ENCODE measurements around the gene RAB31.

Gene RAB31

DNA sequence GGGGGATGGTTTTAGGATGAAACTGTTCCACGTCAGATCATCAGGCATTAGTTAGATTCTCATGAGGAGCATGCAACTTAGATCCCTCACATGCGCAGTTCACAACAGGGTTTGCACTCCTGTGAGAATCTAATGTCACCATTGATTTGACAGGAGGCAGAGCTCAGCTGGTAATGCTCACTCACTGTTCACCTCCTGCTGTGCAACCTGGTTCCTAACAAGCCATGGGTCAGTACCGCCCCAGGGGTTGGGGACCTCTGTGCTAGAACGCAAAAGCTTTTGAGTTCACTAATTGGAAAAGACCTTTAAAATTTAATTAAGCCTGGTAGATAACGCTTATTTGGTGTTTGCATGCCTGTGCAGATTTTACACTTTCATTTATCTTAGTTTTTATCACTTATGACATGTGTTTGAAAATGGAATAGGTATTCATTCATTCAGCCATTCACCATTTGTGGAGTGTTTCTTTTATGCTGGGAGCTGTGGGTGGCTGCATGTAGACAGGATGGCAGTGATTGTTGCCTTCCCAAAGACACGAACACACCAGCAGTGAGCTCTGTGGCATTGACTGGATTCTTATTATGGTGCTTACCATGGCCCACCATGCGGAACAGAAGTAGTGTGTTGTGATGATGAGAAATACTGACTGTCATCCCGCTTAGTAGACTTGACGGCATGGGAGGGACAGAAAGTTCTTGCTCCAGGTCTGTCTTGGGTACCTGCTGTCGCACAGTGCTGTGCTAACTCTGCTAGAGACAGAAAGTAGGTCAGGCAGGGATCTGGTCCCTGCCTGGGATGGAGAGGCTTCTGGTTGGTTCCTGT, 6.4 kb downstream of the RAB31 start:
- DNase-seq (ENCODE audit: low read depth in 3 of 3), result no peak

DNA sequence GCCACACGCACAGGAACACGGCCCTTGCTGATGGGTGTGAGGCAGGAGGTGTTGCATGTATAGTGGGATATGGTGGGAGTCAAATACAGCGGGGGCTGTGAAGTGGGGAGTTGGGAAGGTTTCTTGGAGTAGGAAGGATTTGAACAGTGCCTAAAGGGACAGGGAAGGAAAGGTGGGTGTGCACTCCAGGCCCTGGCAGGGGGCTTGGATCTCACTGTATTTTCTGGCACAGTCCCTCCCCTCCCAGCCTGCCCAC, 6.9 kb downstream of the RAB31 start:
- no peak for DNase-seq (ENCODE audit: low read depth in 3 of 3)

DNA sequence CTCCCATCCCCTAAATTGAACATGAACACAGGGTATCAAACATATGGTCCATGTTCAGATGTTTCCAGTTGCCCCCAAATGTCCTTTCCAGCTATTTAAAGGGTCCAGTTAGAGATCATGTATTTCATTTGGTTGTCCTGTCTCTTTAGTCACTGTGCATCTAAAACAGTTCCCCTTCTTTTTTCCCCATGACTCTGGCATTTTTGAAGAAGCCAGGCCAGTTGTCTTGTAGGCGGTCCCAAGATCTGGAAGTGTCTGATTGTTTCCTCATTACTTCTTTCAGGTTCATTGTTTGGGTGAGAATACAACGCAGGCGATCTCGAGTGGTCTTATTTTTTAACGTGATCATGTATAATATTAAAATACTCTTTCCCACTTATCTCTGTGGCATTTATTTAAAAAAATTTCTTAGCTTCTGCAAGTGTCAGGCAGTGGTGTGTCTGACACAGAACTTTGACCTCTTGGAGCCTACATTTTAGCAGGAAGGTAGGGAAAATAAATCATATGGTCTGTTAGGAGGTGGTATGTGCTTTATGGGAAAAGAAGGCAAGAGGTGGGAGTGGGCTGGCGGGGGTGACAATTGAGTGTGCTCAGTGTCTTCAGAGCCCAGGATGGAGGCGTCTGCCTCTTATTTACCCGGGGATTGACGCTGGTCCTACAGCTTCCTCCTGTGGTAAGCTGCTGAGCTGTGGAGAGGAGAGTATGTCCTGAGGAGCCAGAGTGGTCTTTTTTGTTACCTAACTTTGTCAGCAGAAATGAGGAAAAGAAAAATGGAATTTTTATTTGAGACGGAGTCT, 8.1 kb downstream of the RAB31 start:
- no peak for DNase-seq (ENCODE audit: low read depth in 3 of 3)

DNA sequence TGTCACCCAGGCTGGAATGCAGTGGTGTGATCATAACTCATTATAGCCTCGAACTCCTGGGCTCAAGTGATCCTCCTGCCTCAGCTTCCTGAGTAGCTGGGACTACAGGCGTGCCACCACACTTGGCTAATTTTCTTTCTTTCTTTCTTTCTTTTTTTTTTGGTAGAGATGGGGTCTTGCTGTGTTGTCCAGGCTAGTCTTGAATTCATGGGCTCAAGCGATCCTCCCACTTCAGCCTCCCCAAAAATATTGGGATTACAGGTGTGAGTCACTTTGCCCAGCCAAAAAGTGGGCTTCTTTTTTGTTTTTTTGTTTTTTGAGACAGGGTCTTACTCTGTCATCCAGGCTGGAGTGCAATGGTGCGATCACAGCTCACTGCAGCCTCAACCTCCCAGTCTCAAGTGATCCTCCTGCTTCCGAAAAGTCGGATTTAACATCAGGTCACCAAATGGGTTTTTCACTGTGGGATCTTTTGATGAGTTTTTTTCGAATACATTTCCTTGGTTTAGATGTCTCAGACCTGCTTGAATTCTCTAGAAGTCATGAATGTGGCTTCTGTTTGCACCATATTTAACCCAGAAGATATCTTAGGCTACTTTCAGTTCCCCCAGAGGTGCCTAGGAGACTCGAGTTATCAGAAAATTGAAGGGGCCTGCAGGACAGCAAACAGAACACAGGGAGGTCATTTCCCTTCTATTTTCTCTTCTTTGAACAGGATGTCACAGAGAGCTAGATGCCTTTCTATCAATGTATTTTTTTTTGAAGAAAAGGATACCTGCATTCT, 8.9 kb downstream of the RAB31 start:
- DNase-seq (ENCODE audit: low read depth in 3 of 3), result no peak

DNA sequence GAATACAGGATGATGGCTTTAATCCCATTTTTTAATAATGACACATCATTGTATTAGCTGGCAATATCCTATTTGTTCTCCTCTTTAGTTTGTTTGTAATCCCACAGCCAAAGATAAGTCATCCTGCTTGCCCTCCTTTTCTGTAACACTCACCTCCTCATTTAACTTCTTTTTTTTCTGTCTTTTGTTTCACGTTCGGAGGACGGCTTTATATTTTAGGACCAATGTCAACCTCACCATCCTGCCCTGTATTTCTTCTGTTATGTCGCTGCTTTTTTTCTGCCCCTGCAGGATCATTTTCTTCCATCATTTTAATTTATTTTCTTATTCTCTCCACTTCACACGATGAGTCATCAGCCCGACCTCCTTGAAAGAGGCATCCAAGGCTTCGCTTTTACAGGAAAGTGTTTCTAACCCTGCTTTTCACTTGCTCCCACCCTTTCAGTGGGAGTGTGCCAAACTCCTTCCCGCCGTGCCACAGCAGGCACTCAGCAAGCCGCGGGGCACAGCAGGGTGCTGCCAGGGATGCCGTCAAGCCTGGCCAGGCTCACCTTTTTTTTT, 11.4 kb downstream of the RAB31 start:
- DNase-seq (ENCODE audit: low read depth in 3 of 3), result no peak

DNA sequence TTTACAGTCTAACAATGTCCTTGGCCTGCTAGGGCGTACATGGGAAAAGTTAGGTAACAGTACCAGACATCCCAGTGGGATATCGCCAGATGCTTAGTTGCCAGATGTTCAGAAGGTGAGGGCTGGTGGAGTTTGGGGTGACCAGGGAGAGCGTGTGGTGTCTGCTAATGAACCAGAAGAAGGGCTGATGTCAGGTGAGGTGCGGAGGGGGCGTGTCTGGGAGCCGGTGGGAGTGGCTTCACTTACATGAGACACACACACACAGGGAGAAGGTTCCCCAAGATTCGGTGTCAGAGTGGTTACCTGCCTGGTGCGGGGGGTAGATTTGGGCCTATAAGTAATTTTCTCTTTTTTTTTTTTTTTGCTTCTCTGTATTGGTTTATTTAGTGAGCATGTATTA, 12.2 kb downstream of the RAB31 start:
- DNase-seq (ENCODE audit: low read depth in 3 of 3), result no peak

DNA sequence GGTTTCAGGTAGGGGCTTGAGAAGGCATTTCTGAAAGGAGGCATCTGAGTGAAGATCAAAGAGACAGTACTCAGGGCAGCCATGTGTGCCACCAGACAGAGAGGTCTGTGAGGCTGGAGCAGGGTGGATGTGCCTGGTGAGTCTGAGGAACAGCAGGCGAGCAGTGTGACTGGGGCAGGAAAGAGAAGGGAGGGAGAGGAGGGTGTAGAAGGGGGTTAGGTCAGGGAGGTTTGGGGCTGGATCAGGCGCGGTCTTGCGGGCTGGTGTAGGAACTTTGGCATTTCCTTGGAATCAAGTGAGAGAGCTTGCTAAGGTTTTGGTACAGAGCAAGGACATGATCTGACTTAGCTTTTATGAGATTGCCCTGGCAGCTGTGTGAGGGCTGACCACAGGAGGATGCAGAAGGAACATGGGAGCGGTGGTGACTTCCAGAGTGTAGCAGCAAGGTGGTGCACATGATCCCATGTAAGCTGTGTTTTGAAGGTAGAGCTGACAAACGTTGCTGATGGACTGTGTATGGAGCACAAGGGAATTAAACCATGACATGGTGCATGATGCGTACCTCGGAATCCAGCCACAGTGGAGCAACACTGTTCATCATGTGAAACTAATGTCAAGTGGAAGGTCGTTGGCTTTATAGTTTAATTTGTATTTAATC, 13.9 kb downstream of the RAB31 start:
- no peak for DNase-seq (ENCODE audit: low read depth in 3 of 3)

DNA sequence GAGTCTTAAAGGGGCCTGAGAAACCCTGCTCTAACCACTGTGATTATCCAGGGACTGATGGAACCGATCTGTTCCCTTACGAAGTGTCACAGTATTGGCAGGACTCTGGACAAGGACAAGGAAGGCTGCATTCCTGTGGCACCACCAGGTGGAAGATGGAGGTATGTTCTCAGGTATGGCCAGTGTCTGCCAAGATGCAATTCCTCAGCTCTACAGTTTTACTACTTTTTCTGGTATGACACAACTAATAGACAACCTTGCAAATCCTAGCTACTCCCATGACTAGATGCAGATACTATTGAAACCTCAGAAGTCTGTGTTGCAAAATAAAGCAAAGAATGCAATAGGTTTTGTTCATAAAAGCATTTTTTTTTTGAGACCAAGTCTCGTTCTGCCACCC, 14.6 kb downstream of the RAB31 start:
- no peak for DNase-seq (ENCODE audit: low read depth in 3 of 3)

DNA sequence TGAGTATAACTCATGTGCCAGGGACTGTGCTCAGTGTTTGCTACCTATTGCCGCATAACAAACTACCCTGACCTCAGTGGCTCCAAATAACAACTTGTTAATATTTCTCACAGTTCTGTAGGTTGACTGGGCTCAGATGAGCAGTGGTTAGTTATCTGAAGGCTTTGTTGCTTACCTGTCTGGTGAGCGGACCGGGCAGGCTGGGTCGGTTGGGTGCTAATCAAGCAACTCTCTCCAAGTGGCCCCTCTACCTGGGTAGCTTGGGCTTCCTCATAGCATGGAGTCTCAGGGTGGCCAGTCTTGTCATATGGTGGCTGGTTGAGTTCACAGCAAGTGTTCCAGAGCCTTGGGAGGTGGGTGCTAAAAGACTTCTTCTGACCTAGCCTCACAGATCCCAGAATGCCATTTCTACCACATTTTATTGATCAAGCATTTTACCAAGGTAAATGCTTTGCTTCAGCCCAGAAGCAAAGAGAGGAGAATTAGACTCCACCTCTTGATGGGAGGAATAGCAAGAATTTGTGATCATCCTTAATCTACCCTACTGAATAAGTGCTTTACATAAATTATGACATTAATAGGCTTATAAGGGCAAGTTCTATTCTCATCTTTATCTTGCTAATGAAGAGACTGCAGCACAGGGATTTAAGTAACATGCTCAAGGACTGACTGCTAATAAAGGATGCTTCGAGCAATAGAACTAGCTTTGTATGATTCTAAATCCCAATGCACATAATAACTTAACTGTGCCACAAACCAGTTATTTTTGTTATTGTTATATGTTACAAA, 16.9 kb downstream of the RAB31 start:
- no peak for DNase-seq (ENCODE audit: low read depth in 3 of 3)

DNA sequence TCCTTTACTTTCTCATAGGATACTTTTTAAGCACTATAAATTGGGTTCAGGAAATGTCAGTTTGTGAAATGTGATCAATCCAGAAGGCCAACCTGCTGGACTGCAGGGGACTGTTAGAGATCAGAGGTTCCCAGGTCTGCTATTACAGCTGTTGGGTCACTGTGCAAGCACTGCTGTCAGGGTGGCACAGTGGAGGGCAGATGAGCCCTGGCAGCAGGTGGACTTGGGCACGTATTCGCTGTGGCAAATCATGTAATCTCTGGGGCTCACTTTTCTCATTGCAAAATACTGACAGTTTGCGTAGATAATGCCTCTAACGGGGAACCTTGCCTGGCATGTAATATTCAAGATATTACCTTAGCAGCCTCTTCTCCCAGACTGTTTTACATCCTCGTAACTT, 18.1 kb downstream of the RAB31 start:
- DNase-seq (ENCODE audit: low read depth in 3 of 3), result no peak

DNA sequence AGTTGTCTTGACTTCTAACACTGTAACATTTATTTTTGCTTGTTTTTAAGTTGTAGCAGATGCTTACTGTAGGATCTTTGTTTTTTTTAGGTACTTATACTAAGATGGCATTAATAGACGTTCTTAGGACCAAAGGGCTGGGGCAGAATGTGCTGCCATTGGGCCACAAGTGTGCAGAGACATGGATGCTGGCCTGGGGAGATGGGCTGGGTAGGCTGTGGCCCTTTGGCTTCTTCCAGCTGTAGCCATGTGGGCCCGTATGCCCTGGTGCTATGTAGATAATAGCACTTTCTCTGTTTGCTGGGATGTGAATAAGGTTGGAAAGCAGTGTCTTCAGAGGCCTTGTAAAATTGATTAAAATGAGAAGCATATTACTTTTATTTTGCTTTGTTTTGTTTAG, 18.8 kb downstream of the RAB31 start:
- DNase-seq (ENCODE audit: low read depth in 3 of 3), result no peak

DNA sequence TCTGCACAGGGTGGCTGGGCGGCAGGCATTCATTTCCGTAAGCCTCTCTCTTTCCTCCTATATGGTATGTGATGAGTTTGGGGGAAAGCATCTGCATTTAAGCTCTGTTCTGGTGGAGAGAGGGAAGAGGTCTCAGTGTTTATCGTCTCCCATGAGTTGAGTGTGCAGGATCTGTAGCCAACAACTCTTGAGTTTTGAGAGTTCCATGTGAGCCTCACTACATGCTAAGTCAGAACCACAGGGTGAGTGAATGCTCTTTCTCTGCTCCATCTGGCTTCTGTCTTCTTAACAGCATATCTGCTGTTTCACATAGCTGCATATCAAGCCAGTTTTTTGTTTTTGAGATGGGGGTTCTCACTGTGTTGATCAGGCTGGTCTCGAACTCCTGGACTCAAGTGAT, 22.7 kb downstream of the RAB31 start:
- DNase-seq (ENCODE audit: low read depth in 3 of 3), result no peak

DNA sequence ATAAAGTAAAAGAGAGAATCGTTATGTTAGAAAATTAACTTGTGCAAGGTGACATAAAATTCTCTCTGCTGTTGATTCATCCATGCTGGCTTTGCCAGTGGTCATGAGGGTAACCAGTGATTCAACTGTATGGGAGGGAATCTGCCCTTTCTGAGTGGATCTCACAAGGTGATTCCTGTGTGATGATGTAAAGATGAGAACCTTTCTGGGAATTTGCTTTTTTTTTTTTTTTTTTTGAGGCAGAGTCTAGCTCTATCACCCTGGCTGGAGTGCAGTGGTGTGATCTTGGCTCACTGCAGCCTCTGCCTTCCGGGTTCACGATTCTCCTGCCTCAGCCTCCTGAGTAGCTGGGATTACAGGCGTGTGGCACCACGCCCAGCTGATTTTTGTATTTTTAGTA, 23.3 kb downstream of the RAB31 start:
- DNase-seq (ENCODE audit: low read depth in 3 of 3), result no peak

DNA sequence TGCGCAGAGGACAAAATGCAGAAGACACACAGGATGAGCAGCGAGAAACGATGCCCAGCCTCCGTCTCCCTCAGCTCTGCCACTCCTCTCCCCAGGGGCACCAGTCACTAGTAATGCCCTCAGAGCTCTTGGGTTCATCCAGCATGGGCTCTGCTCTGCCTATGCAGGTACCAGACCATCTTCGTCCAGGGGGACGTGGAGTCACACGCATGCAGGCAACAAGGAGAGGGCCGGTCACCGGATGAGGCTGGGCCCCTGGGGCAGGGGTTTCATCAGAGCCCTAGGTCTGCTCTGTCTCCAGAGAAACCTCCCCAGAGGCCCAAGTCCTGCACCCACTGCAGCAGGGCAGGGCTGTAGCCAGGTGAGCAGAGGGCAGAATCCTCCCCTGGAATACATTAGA, 23.9 kb downstream of the RAB31 start:
- no peak for DNase-seq (ENCODE audit: low read depth in 3 of 3)

DNA sequence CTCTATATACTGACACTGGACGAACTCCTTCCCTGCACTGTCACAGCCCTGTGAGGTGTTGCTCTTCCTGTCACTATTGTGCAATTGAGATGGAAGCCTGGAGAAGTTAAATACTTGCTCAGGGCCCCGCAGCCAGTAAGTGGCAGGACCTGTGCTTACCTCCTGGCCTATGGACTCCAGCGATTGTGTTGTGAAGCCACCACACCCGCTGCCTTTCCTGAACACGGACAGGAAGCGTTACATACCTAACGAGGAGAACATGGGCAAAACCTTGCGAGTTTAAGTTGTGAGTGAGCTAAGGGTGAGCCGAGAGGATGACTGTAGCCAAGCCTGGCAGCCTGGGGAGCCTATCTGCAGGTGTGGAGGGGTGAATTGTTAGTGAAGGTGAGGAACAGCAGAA, 26.1 kb downstream of the RAB31 start:
- no peak for DNase-seq (ENCODE audit: low read depth in 3 of 3)

DNA sequence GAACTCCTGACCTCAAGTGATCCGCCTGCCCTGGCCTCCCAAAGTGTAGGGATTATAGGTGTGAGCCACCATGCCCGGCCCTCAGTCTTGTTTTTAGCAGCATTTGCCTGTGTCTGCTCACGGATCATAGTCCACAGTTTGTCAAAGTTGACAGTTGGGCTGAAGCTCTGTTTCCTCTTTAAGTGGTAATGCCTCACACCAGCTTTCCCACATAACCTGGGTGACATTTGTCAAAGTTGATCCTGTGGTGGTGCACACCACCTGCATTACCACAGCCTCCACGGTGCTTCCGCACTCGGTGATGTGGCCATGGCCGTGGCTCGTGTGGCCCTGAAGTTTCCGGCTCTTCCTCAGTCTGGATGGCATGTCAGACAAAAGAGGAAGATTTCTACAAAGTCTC, 27.1 kb downstream of the RAB31 start:
- DNase-seq (ENCODE audit: low read depth in 3 of 3), result no peak

DNA sequence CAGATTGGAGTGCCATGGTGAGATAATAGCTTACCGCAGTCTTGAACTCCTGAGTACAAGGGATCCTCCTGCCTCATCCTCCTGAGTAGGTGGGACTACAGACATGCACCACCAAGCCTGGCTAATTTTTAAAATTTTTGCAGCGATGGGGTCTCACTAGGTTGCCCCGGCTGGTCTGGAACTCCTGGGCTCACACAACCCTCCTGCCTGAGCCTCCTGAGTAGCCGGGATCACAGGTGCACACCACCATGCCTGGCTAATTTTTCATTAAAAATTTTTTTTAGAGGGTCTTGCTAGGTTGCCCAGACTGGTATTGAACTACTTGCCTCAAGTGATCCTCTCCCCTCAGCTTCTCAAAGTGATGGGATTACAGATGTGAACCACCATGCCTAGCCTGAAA, 27.8 kb downstream of the RAB31 start:
- DNase-seq (ENCODE audit: low read depth in 3 of 3), result no peak

DNA sequence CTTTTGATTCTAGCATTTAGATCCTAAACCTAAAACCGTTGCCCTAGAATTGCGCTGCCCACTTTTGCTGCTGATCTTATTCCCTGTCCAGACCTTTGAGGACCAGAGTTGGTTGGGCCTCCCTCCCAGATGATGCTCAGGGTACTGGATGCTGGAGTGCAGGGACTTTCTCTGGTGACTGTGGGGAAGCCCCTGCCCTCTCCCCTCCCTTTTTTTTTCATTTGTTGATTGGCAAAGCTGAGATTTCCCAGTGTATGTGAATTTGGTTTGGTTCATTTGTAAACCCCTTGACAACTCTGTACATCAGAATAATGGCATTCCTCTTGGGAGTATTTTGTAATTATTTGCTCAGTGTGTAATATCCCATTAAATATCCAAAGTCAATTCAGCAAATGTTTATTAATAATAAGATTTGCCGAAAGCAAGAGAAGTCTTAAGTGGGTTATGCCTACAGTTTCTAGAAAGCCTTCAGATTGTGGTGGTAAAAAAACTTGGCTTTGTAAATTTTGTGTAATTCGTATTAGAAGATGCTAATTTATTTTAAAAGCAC, 28.3 kb downstream of the RAB31 start:
- DNase-seq (ENCODE audit: low read depth in 3 of 3), result no peak

DNA sequence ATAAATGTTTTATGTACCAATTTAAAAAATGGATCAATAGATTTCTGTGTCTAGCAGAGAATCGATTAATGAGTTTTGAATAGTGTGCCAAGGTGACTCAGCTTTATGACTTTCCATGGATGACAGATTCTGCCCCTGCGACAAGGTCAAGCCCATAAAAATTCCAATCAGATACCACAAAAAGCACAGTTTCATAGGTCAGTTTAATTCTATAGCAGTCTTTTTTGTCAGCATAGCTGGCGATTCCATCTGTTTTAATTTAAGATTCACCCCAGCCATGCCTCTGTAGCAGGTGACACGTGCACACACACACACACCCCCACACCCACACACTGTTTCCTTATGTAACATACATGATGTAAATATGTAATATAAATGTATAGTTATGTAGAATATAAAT, 28.9 kb downstream of the RAB31 start:
- no peak for DNase-seq (ENCODE audit: low read depth in 3 of 3)

DNA sequence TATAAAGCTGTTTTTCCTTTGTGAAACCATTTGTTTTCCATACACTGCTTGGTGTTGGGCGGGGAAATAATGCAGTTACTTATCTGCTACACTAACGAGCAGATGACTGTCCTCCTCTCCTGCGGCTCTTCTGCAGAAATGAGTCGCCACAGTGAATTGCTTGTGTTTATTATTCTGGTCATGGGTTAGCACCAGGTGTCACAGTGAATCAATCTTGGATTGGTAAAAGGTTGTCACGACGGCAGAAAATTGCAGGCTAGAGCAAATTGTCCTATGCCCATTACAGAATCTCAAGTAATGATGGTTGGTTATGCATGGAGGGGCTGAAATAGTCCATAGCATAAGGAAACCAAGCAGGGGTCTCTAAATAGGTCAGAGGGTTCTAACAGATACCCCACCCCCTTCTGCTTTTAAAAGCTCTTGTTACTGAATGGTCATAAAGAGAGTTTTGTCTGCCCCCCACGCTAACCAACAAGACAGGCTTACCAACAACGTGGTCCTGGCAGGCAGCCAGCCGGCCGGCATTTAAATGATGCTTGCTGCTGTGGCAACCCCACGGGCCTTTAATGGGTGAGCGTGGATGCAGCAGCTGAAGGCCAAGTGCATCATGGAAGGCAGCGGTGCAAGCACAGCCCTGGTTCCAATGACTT, 29.5 kb downstream of the RAB31 start:
- DNase-seq (ENCODE audit: low read depth in 3 of 3), result no peak
